Breast epithelium (tissue), 4 donors: Measurements from ENCODE around the gene KCNE4. TPM values are rescaled to one million over a fixed set of nuclear protein-coding genes. Genes with fewer than 3 reads are reported as not detected.

ENCODE experiments used
- DNase-seq, 2 donors: peaks; one replicate each; pipeline ENCODE4 v3.0.0-alpha.2; 2019; ENCODE audit warnings: low spot score in 2 of 2
- H3K27ac ChIP-seq, 2 donors: fragments of 200-600 bp; sonication (generic) in 1 of 2; one replicate each; pipeline ENCODE4 v1.5.1; 2016 to 2019; ENCODE audit warnings: mild to moderate bottlenecking in 1 of 2
- H3K27me3 ChIP-seq, 2 donors: fragments of 200-600 bp; sonication (generic) in 1 of 2; one replicate each; pipeline versions ENCODE4 v1.5.1 to v1.6.0; 2017 to 2019; ENCODE audit warnings: control low read depth in 1 of 2, mild to moderate bottlenecking in 1 of 2
- H3K36me3 ChIP-seq: fragments of 200-600 bp; one replicate; pipeline ENCODE4 v1.5.1; 2019
- H3K4me1 ChIP-seq, 2 donors: fragments of 200-600 bp; sonication (generic); one replicate each; pipeline ENCODE4 v1.5.1; 2016 to 2019; ENCODE audit warnings: control low read depth in 1 of 2
- H3K4me3 ChIP-seq, 3 donors: fragments of 200-600 bp; sonication (generic); 1 replicate in 2 of 3; 2 replicates in 1 of 3; pipeline ENCODE4 v1.5.1; 2016 to 2019; ENCODE audit warnings: mild to moderate bottlenecking in 3 of 3, moderate library complexity in 2 of 3
- H3K9me3 ChIP-seq, 2 donors: fragments of 200-600 bp; sonication (generic) in 1 of 2; one replicate each; pipeline ENCODE4 v1.5.1; 2016 to 2019; ENCODE audit warnings: control low read depth in 1 of 2
- POLR2A ChIP-seq: fragments of 450-650 bp; IDR thresholded peaks from one replicate; pipeline ENCODE4 v1.6.1; 2016; ENCODE audit warnings: antibody characterized with exemption, mild to moderate bottlenecking, moderate library complexity
- POLR2AphosphoS5 ChIP-seq, 3 donors: sonication (generic); formaldehyde crosslinking; IDR thresholded peaks; one replicate each; pipeline ENCODE4 v1.6.1; 2017; ENCODE audit warnings: antibody characterized with exemption in 3 of 3
- intact Hi-C: fragments of 100-400 bp; cut with DNase I; formaldehyde crosslinking; loops from one replicate; pipeline ENCODE4 v1.15.1; 2023; ENCODE audit warnings: low total_unique reads
- total RNA-seq, 3 donors: library from RNA; depleted of rRNA; stranded (reverse); fragments of >200 nt; gene quantifications; one replicate each; pipeline ENCODE4 v1.1.0, GENCODE V29; 2016
- TF ChIP-seq, protein P1 (sequence below), 3 donors: fragments of 450-650 bp; IDR thresholded peaks; one replicate each; pipeline ENCODE4 v1.5.1; 2016 to 2017; ENCODE audit warnings: antibody characterized with exemption in 3 of 3, mild to moderate bottlenecking in 3 of 3, moderate library complexity in 3 of 3

KCNE4 gene
- total RNA-seq, 3 donors from 2014 or later: 5.0 to 26.2 (median 9.3) TPM

GRCh38 chr2:223043164-223043941 lies 8.6 kb upstream of the KCNE4 start:
- no peak for DNase-seq
- no peaks in the 10 kb centered on the region for H3K9me3 ChIP-seq
- TF ChIP-seq POLR2A: no peak
- TF ChIP-seq, protein P1, sequence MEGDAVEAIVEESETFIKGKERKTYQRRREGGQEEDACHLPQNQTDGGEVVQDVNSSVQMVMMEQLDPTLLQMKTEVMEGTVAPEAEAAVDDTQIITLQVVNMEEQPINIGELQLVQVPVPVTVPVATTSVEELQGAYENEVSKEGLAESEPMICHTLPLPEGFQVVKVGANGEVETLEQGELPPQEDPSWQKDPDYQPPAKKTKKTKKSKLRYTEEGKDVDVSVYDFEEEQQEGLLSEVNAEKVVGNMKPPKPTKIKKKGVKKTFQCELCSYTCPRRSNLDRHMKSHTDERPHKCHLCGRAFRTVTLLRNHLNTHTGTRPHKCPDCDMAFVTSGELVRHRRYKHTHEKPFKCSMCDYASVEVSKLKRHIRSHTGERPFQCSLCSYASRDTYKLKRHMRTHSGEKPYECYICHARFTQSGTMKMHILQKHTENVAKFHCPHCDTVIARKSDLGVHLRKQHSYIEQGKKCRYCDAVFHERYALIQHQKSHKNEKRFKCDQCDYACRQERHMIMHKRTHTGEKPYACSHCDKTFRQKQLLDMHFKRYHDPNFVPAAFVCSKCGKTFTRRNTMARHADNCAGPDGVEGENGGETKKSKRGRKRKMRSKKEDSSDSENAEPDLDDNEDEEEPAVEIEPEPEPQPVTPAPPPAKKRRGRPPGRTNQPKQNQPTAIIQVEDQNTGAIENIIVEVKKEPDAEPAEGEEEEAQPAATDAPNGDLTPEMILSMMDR (IDR thresholded peaks at IDR 0.05): no peak
- no peak for TF ChIP-seq POLR2AphosphoS5 (IDR thresholded peaks at IDR 0.05)

GRCh38 chr2:223044092-223044836 lies 7.7 kb upstream of the KCNE4 start:
- no peak overlapping the region for H3K27ac ChIP-seq
- intact Hi-C loops: no loop called here
- no peaks in the 10 kb centered on the region for H3K27me3 ChIP-seq
- H3K4me1 ChIP-seq: no peaks in the 10 kb centered on the region
- no peaks in the 10 kb centered on the region for H3K9me3 ChIP-seq
- no peak for DNase-seq
- no peaks in the 10 kb centered on the region for H3K36me3 ChIP-seq
- TF ChIP-seq, protein P1 (IDR thresholded peaks at IDR 0.05): no peak
- TF ChIP-seq POLR2A (no peak), POLR2AphosphoS5 (IDR thresholded peaks at IDR 0.05) (no peak)
- no peak overlapping the region for H3K4me3 ChIP-seq

More at GRCh38 chr2:223043164-223043941, 8.6 kb upstream of the KCNE4 start:
- no peak overlapping the region for H3K27ac ChIP-seq
- intact Hi-C loops: no loop called here
- no peaks in the 10 kb centered on the region for H3K27me3 ChIP-seq
- H3K4me1 ChIP-seq: no peaks in the 10 kb centered on the region
- no peak overlapping the region for H3K4me3 ChIP-seq
- H3K36me3 ChIP-seq: no peaks in the 10 kb centered on the region

DNA sequence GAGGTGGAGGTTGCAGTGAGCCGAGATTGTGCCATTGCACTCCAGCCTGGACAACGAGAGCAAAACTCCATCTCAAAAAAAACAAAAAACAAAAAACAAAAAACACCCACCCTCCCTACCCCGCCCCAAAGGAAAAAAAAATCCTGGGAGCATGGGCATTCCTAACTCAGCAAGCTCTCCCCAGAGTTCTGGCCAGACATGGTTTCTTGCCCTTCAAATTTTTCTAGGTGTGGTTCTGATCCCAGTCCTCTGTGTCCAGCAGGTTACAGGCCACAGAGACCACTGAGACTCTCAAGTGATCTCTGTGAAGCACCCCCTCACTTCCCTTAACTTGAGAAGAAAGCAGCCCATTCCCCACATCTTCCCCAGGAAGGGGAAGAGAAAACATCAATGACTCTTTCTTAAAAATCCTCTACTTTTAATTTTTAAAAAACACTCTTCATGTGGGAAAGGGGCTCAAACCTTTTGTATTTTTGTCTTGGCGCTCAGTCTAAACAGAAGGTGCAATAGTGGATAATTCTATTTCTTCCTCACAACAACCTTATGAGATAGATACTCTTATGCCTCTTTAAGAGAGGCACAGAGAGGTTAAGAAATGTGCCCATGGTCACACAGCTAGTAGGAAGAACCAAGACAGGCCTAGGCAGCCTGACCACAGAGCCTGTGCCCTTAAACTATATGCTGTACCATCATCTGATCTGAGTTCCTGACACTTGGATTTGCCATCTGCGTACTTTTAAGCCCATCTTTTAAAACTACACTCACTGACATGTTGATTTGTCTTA lies 6.9 kb upstream of the KCNE4 start:
- intact Hi-C loops: no loop called here
- H3K4me3 ChIP-seq: no peak overlapping the region
- no peak overlapping the region for H3K27ac ChIP-seq
- no peaks in the 10 kb centered on the region for H3K27me3 ChIP-seq
- DNase-seq: no peak
- TF ChIP-seq, protein P1 (IDR thresholded peaks at IDR 0.05): no peak
- no peaks in the 10 kb centered on the region for H3K4me1 ChIP-seq
- H3K9me3 ChIP-seq: no peaks in the 10 kb centered on the region
- no peaks in the 10 kb centered on the region for H3K36me3 ChIP-seq

DNA sequence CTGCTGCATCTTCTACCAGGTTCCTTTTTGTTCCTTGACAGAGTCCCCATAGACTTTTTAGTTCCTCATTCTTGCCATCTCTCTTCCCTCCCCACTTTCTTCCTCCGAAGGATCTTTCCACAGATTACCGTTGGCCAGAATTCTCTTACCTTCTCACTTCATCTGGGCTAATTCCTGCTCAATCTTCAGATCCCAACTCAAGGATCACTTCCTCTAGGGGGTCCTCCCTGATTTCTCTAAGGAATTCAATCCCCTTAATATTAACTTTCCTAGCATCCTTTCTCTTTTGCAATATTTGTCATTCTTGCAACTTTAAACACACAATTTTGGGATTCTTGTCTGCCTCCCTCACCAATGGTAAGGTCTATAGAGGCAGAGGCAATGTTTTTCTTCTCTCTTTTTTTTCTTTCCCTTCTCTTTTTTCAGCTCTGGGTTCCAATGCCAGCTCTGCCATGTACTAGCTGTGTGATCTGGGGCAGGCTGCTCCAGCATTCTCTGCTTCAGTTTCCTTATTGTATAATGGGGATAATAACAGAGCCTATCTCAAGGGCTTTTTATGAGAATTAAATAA lies 5.4 kb upstream of the KCNE4 start:
- no peak for DNase-seq
- Histone ChIP-seq H3K4me3 (no peak overlapping the region), H3K9me3 (no peaks in the 10 kb centered on the region), H3K36me3 (no peaks in the 10 kb centered on the region), H3K27ac (no peak overlapping the region), H3K27me3 (no peaks in the 10 kb centered on the region), H3K4me1 (no peaks in the 10 kb centered on the region)
- TF ChIP-seq POLR2AphosphoS5 (IDR thresholded peaks at IDR 0.05) (no peak), POLR2A (no peak)
- TF ChIP-seq, protein P1 (IDR thresholded peaks at IDR 0.05): no peak
- intact Hi-C loops: no loop called here
